WTC11 (cell line): Measurements from ENCODE around the gene OTOA. TPM values are rescaled to one million over a fixed set of nuclear protein-coding genes. Genes with fewer than 3 reads are reported as not detected.

Experiments
- ATAC-seq: fragments of 200-7000 bp; cut with Tn5 transposase; 2 replicates; pipeline ENCODE4 v1.10.0; 2021; ENCODE audit warnings: mild to moderate bottlenecking, moderate library complexity
- CTCF ChIA-PET: fragments of 300-600 bp; sonication (Branson Sonifier 250); formaldehyde crosslinking; loops from one replicate; lab custom pipeline; 2021; ENCODE audit warnings: antibody characterized with exemption; lab: Charles Lee
- POLR2A ChIA-PET: fragments of 350-600 bp; sonication (Branson Sonifier 250); formaldehyde crosslinking; loops from one replicate; lab custom pipeline; 2021; ENCODE audit warnings: antibody characterized with exemption; lab: Charles Lee
- DNase-seq: peaks from one replicate; pipeline ENCODE4 v3.0.0; 2021; ENCODE audit warnings: low spot score
- H3K27ac Mint-ChIP-seq: 2 replicates; pipeline ENCODE4 v1.8.0; 2021; ENCODE audit warnings: mixed read lengths
- H3K27me3 Mint-ChIP-seq: 2 replicates; pipeline ENCODE4 v1.8.0; 2021; ENCODE audit warnings: low read depth, mild to moderate bottlenecking, moderate library complexity, mixed read lengths
- H3K36me3 Mint-ChIP-seq: 2 replicates; pipeline ENCODE4 v1.8.0; 2021; ENCODE audit warnings: mixed read lengths
- H3K4me1 Mint-ChIP-seq: 2 replicates; pipeline ENCODE4 v1.8.0; 2022; ENCODE audit warnings: mixed read lengths
- H3K4me3 Mint-ChIP-seq: 2 replicates; pipeline ENCODE4 v1.8.0; 2021; ENCODE audit warnings: mild to moderate bottlenecking, moderate library complexity, mixed read lengths
- H3K9me3 Mint-ChIP-seq: 2 replicates; pipeline ENCODE4 v1.8.0; 2021; ENCODE audit warnings: mixed read lengths
- AFF4 ChIP-seq: sonication (generic); formaldehyde crosslinking; IDR thresholded peaks from 2 replicates; pipeline ENCODE4 v1.8.1; 2023; ENCODE audit warnings: mild to moderate bottlenecking, missing genetic modification reagents, borderline replicate concordance
- CBFB ChIP-seq: sonication (generic); formaldehyde crosslinking; IDR thresholded peaks from 2 replicates; pipeline ENCODE4 v1.8.1; 2022; ENCODE audit warnings: mild to moderate bottlenecking, low read depth, missing genetic modification reagents
- CREB1 ChIP-seq: sonication (generic); formaldehyde crosslinking; IDR thresholded peaks from 2 replicates; pipeline ENCODE4 v1.8.0; 2023; ENCODE audit warnings: mild to moderate bottlenecking, missing genetic modification reagents
- CREM ChIP-seq: sonication (generic); formaldehyde crosslinking; IDR thresholded peaks from 2 replicates; pipeline ENCODE4 v1.8.1; 2022; ENCODE audit warnings: mild to moderate bottlenecking, missing genetic modification reagents, moderate library complexity
- IRF2 ChIP-seq: sonication (generic); formaldehyde crosslinking; IDR thresholded peaks from 2 replicates; pipeline ENCODE4 v1.8.0; 2022; ENCODE audit warnings: low read depth, missing genetic modification reagents, borderline replicate concordance
- NR3C1 ChIP-seq: sonication (generic); formaldehyde crosslinking; conservative IDR thresholded peaks from 2 replicates; pipeline ENCODE4 v1.8.1; 2023; ENCODE audit warnings: low read depth, mild to moderate bottlenecking, missing genetic modification reagents
- USF1 ChIP-seq: sonication (generic); formaldehyde crosslinking; IDR thresholded peaks from 2 replicates; pipeline ENCODE4 v1.8.0; 2022; ENCODE audit warnings: mild to moderate bottlenecking, missing genetic modification reagents
- ZNF263 ChIP-seq: sonication (generic); formaldehyde crosslinking; IDR thresholded peaks from 2 replicates; pipeline ENCODE4 v1.8.1; 2022; ENCODE audit warnings: low read depth, mild to moderate bottlenecking, moderate library complexity, missing genetic modification reagents
- ZNF317 ChIP-seq: sonication (generic); formaldehyde crosslinking; IDR thresholded peaks from 2 replicates; pipeline ENCODE4 v1.8.1; 2023; ENCODE audit warnings: low read depth, mild to moderate bottlenecking, moderate library complexity, missing genetic modification reagents, borderline replicate concordance
- ZNF423 ChIP-seq: fragments of 250-450 bp; sonication (Bioruptor Pico); IDR thresholded peaks from 2 replicates; pipeline ENCODE4 v2.1.2; 2022; ENCODE audit warnings: mild to moderate bottlenecking, moderate library complexity
- total RNA-seq: library from RNA; stranded (reverse); gene quantifications from 3 replicates; pipeline ENCODE4 v1.2.3, GENCODE V29; 2021
- TF ChIP-seq, protein P1 (sequence below): fragments of 250-450 bp; sonication (Bioruptor Pico); IDR thresholded peaks from 2 replicates; pipeline ENCODE4 v1.9.0; 2021; ENCODE audit warnings: mild to moderate bottlenecking
- TF ChIP-seq, protein P2 (sequence below): sonication (generic); formaldehyde crosslinking; IDR thresholded peaks from 2 replicates; pipeline ENCODE4 v1.8.1; 2023; ENCODE audit warnings: mild to moderate bottlenecking, missing genetic modification reagents

Gene OTOA
- total RNA-seq, 1 experiment from 2014 or later = 0.11 TPM

DNA sequence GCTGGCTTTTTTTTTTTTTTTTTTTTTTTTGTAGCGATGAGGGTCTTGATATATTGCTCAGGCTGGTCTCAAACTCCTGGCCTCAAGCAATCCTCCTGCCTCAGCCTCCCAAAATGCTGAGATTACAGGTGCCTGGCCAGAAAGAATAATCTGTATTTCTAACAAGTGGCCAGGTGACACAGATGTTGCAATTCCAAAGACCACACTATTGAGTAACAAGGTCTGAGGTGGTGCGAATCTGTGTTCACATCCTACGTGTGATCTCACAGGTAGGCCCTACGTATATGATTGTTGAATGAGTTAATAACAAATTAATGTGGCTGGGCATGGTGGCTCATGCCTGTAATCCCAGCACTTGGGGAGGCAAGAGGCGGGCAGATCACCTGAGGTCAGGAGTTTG lies 33.3 kb downstream of the OTOA start:
- CTCF ChIA-PET = interaction anchor here (0.8 kb wide), 1 partner anchor 93 kb away, joined by 3 read pairs; no protein-coding TSS in a partner anchor
- Mint-ChIP-seq H3K4me1 (0 out of 2 replicates have a peak, but pooled peaks cover 6% of the 10 kb centered on the region), H3K9me3 (no peaks in the 10 kb centered on the region), H3K27me3 (no peaks in the 10 kb centered on the region), H3K27ac (no peak overlapping the region), H3K36me3 (no peaks in the 10 kb centered on the region), H3K4me3 (no peak overlapping the region)
- no peak for ATAC-seq
- POLR2A ChIA-PET = no interaction called here
- no peak for TF ChIP-seq USF1
- TF ChIP-seq, protein P1, sequence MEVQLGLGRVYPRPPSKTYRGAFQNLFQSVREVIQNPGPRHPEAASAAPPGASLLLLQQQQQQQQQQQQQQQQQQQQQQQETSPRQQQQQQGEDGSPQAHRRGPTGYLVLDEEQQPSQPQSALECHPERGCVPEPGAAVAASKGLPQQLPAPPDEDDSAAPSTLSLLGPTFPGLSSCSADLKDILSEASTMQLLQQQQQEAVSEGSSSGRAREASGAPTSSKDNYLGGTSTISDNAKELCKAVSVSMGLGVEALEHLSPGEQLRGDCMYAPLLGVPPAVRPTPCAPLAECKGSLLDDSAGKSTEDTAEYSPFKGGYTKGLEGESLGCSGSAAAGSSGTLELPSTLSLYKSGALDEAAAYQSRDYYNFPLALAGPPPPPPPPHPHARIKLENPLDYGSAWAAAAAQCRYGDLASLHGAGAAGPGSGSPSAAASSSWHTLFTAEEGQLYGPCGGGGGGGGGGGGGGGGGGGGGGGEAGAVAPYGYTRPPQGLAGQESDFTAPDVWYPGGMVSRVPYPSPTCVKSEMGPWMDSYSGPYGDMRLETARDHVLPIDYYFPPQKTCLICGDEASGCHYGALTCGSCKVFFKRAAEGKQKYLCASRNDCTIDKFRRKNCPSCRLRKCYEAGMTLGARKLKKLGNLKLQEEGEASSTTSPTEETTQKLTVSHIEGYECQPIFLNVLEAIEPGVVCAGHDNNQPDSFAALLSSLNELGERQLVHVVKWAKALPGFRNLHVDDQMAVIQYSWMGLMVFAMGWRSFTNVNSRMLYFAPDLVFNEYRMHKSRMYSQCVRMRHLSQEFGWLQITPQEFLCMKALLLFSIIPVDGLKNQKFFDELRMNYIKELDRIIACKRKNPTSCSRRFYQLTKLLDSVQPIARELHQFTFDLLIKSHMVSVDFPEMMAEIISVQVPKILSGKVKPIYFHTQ (CRISPR knock-in tag) = no peak
- no peak for TF ChIP-seq CBFB (CRISPR knock-in tag)
- no peak for TF ChIP-seq ZNF317 (CRISPR knock-in tag)
- TF ChIP-seq, protein P2, sequence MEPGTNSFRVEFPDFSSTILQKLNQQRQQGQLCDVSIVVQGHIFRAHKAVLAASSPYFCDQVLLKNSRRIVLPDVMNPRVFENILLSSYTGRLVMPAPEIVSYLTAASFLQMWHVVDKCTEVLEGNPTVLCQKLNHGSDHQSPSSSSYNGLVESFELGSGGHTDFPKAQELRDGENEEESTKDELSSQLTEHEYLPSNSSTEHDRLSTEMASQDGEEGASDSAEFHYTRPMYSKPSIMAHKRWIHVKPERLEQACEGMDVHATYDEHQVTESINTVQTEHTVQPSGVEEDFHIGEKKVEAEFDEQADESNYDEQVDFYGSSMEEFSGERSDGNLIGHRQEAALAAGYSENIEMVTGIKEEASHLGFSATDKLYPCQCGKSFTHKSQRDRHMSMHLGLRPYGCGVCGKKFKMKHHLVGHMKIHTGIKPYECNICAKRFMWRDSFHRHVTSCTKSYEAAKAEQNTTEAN (CRISPR knock-in tag) = no peak
- no peak for TF ChIP-seq CREB1 (CRISPR knock-in tag)
- DNase-seq = no peak

- ChIA-PET CTCF (interaction anchor here (0.9 to 1.6 kb wide), 4 partner anchors 10 to 41 kb away, joined by 3 to 12 read pairs (median 7); no protein-coding TSS in a partner anchor), POLR2A (no interaction called here)
- Mint-ChIP-seq H3K4me3 (no peak overlapping the region), H3K4me1 (0 out of 2 replicates have a peak, but pooled peaks cover 6% of the 10 kb centered on the region), H3K27ac (no peak overlapping the region), H3K9me3 (no peaks in the 10 kb centered on the region), H3K36me3 (no peaks in the 10 kb centered on the region), H3K27me3 (no peaks in the 10 kb centered on the region)
- ATAC-seq (no peak), DNase-seq (no peak)
- TF ChIP-seq CREM (CRISPR knock-in tag) (no peak), NR3C1 (CRISPR knock-in tag) (no peak), ZNF263 (CRISPR knock-in tag) (no peak), IRF2 (CRISPR knock-in tag) (no peak), ZNF423 (CRISPR knock-in tag) (no peak), AFF4 (CRISPR knock-in tag) (no peak)
- TF ChIP-seq, all 79 proteins: peak for 0
Measured at GRCh38 chr16:21698169-21699032, 34.6 kb downstream of the OTOA start.
